ENCODE data around the gene DNAH1. TPM values are rescaled to one million over a fixed set of nuclear protein-coding genes. Genes with fewer than 3 reads are reported as not detected.

DNAH1 gene
- total RNA-seq, 1 experiment from 2014 or later = 5.9 TPM

DNA sequence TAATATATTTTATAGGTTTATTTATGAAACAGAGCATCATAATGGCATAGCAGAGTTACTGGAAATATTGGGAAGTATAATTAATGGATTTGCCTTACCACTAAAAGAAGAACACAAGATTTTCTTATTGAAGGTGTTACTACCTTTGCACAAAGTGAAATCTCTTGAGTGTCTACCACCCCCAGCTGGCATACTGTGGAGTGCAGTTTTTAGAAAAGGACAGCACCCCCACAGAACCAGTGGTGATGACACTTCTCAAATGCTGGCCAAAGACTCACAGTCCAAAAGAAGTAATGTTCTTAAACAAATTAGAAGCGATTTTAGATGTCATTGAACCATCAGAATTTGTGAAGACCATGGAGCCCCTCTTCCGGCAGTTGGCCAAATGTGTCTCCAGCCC is 58.1 kb downstream of the DNAH1 start:
- no peaks in the 10 kb centered on the region for H3K9me2 ChIP-seq (ENCODE audit: insufficient read depth)
- no peak overlapping the region for H3K4me3 ChIP-seq
- H3F3A ChIP-seq (ENCODE audit: insufficient read depth, low read depth) = no peaks in the 10 kb centered on the region
- H4K20me1 ChIP-seq (ENCODE audit: insufficient read depth) = no peaks in the 10 kb centered on the region
- intact Hi-C loops (cut with micrococcal nuclease; ENCODE audit: unreplicated experiment) = no loop called here
- H2AFZ ChIP-seq = no peak overlapping the region
- TF ChIP-seq EZH2 (IDR thresholded peaks at IDR 0.05; ENCODE audit: low read depth) (no peak), CTCF (conservative IDR thresholded peaks at IDR 0.05) (no peak)
- no TSS peak for BruUV-seq (replicated peaks)
- ChIA-PET POLR2A (ENCODE audit: unreplicated experiment) (interaction anchor here (0.6 kb wide), 1 partner anchor 21 kb away, joined by 6 read pairs; no protein-coding TSS in a partner anchor), CTCF (no interaction called here)
- H3K79me2 ChIP-seq (ENCODE audit: low read depth) = no peaks in the 10 kb centered on the region
- H3K36me3 ChIP-seq (ENCODE audit: low read depth) = no peaks in the 10 kb centered on the region
- H3K27me3 ChIP-seq (ENCODE audit: insufficient read depth, low read depth) = no peaks in the 10 kb centered on the region
- no peaks in the 10 kb centered on the region for H3K9me3 ChIP-seq (ENCODE audit: insufficient read depth, low read depth)
- DNase-seq = no peak
- no peaks in the 10 kb centered on the region for H3K4me1 ChIP-seq (replicated peaks; ENCODE audit: insufficient read depth)
- no peak overlapping the region for H3K4me2 ChIP-seq
- H3K27ac ChIP-seq = no peak overlapping the region

GRCh38 chr3:52379610-52380009 is 63.5 kb downstream of the DNAH1 start:
- H3F3A ChIP-seq (ENCODE audit: insufficient read depth, low read depth) = no peaks in the 10 kb centered on the region
- TF ChIP-seq CTCF (conservative IDR thresholded peaks at IDR 0.05) (no peak), EZH2 (IDR thresholded peaks at IDR 0.05; ENCODE audit: low read depth) (no peak)
- no peaks in the 10 kb centered on the region for H3K4me1 ChIP-seq (replicated peaks; ENCODE audit: insufficient read depth)
- H3K4me3 ChIP-seq = no peak overlapping the region
- H3K4me2 ChIP-seq = no peak overlapping the region
- ChIA-PET CTCF (no interaction called here), POLR2A (ENCODE audit: unreplicated experiment) (interaction anchor here (0.6 kb wide), 1 partner anchor 214 kb away, joined by 9 read pairs; no protein-coding TSS in a partner anchor)
- H3K9me3 ChIP-seq (ENCODE audit: insufficient read depth, low read depth) = no peaks in the 10 kb centered on the region
- intact Hi-C loops (cut with micrococcal nuclease; ENCODE audit: unreplicated experiment) = no loop called here
- no peaks in the 10 kb centered on the region for H3K9me2 ChIP-seq (ENCODE audit: insufficient read depth)
- no peaks in the 10 kb centered on the region for H3K79me2 ChIP-seq (ENCODE audit: low read depth)
- H3K36me3 ChIP-seq (ENCODE audit: low read depth) = no peaks in the 10 kb centered on the region
- no peak for DNase-seq
- H3K27me3 ChIP-seq (ENCODE audit: insufficient read depth, low read depth) = no peaks in the 10 kb centered on the region
- BruUV-seq (replicated peaks) = no TSS peak
- no peaks in the 10 kb centered on the region for H4K20me1 ChIP-seq (ENCODE audit: insufficient read depth)
- H3K27ac ChIP-seq = no peak overlapping the region
- no peak overlapping the region for H2AFZ ChIP-seq

- Histone ChIP-seq H3K9me3 (ENCODE audit: insufficient read depth, low read depth) (no peaks in the 10 kb centered on the region), H4K20me1 (ENCODE audit: insufficient read depth) (no peaks in the 10 kb centered on the region), H3K36me3 (ENCODE audit: low read depth) (no peaks in the 10 kb centered on the region), H3K27ac (no peak overlapping the region), H3K4me1 (replicated peaks; ENCODE audit: insufficient read depth) (no peaks in the 10 kb centered on the region), H3F3A (ENCODE audit: insufficient read depth, low read depth) (no peaks in the 10 kb centered on the region), H3K4me2 (no peak overlapping the region), H3K9me2 (ENCODE audit: insufficient read depth) (no peaks in the 10 kb centered on the region), H3K27me3 (ENCODE audit: insufficient read depth, low read depth) (no peaks in the 10 kb centered on the region), H3K79me2 (ENCODE audit: low read depth) (no peaks in the 10 kb centered on the region), H3K4me3 (no peak overlapping the region), H2AFZ (no peak overlapping the region)
- ChIA-PET CTCF (no interaction called here), POLR2A (ENCODE audit: unreplicated experiment) (interaction anchor here (0.6 kb wide), 1 partner anchor 214 kb away, joined by 9 read pairs; no protein-coding TSS in a partner anchor)
- BruUV-seq (replicated peaks) = no TSS peak
- intact Hi-C loops (cut with micrococcal nuclease; ENCODE audit: unreplicated experiment) = no loop called here
- TF ChIP-seq CTCF (conservative IDR thresholded peaks at IDR 0.05) = no peak
- TF ChIP-seq EZH2 (IDR thresholded peaks at IDR 0.05; ENCODE audit: low read depth) = no peak
- no peak for DNase-seq
These were observed 63.9 kb downstream of the DNAH1 start for GRCh38 chr3:52380023-52380422.

Data from PC-9 (cell line).